ENCODE results near the gene PRADC1.

Gene PRADC1

GRCh38 chr2:73258186-73258912, 25.3 kb upstream of the PRADC1 start:
- DNase-seq (ENCODE audit: low read depth) = no peak
- H3K4me3 ChIP-seq (ENCODE audit: low read length) = no peak overlapping the region
- TF ChIP-seq, protein P1, sequence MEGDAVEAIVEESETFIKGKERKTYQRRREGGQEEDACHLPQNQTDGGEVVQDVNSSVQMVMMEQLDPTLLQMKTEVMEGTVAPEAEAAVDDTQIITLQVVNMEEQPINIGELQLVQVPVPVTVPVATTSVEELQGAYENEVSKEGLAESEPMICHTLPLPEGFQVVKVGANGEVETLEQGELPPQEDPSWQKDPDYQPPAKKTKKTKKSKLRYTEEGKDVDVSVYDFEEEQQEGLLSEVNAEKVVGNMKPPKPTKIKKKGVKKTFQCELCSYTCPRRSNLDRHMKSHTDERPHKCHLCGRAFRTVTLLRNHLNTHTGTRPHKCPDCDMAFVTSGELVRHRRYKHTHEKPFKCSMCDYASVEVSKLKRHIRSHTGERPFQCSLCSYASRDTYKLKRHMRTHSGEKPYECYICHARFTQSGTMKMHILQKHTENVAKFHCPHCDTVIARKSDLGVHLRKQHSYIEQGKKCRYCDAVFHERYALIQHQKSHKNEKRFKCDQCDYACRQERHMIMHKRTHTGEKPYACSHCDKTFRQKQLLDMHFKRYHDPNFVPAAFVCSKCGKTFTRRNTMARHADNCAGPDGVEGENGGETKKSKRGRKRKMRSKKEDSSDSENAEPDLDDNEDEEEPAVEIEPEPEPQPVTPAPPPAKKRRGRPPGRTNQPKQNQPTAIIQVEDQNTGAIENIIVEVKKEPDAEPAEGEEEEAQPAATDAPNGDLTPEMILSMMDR (IDR thresholded peaks at IDR 0.05; ENCODE audit: insufficient read depth, low read depth, low read length, missing control alignments) = no peak

GRCh38 chr2:73257425-73258125, 24.5 kb upstream of the PRADC1 start:
- H3K4me3 ChIP-seq (ENCODE audit: low read length) = no peak overlapping the region
- TF ChIP-seq, protein P1 (IDR thresholded peaks at IDR 0.05; ENCODE audit: insufficient read depth, low read depth, low read length, missing control alignments) = no peak
- no peak for DNase-seq (ENCODE audit: low read depth)

DNA sequence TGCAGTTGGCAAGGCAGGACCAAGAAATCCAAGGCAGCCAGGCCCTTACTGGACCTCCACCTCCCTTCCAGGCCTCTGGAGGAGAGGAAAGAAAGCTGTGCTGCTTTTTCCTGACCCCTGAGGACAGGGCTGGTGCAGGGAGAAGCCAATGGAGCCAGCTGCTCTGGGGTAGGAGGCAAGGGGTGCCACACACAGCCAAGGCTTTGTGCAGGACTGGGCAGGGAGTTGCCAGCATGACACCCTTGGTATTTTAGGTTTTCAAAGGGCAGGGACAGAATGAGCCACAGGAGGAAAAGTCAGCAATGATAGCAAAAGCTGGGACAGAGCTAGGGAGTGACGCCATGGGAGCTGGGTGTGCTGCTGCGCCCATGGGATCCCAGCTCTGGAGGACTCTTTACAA, 24.0 kb upstream of the PRADC1 start:
- no peak for DNase-seq (ENCODE audit: low read depth)
- TF ChIP-seq, protein P1 (IDR thresholded peaks at IDR 0.05; ENCODE audit: insufficient read depth, low read depth, low read length, missing control alignments) = no peak

GRCh38 chr2:73256618-73256922, 23.5 kb upstream of the PRADC1 start:
- no peak for DNase-seq (ENCODE audit: low read depth)
- TF ChIP-seq, protein P1 (IDR thresholded peaks at IDR 0.05; ENCODE audit: insufficient read depth, low read depth, low read length, missing control alignments) = no peak
- no peak overlapping the region for H3K4me3 ChIP-seq (ENCODE audit: low read length)

More for the DNA sequence above, 24.0 kb upstream of the PRADC1 start:
- H3K4me3 ChIP-seq (ENCODE audit: low read length) = no peak overlapping the region

- no peak for DNase-seq (ENCODE audit: low read depth)
- TF ChIP-seq, protein P1 (IDR thresholded peaks at IDR 0.05; ENCODE audit: insufficient read depth, low read depth, low read length, missing control alignments) = no peak
- H3K4me3 ChIP-seq (ENCODE audit: low read length) = no peak overlapping the region
These were observed 23.0 kb upstream of the PRADC1 start for GRCh38 chr2:73255907-73256617.

- peak; percentile 76 for DNase-seq (ENCODE audit: low read depth)
- TF ChIP-seq, protein P1 (IDR thresholded peaks at IDR 0.05; ENCODE audit: insufficient read depth, low read depth, low read length, missing control alignments) = no peak
- no peak overlapping the region for H3K4me3 ChIP-seq (ENCODE audit: low read length)
These were observed 22.1 kb upstream of the PRADC1 start for GRCh38 chr2:73255007-73255644.
